ENCODE data around the gene C3orf49.

DNA sequence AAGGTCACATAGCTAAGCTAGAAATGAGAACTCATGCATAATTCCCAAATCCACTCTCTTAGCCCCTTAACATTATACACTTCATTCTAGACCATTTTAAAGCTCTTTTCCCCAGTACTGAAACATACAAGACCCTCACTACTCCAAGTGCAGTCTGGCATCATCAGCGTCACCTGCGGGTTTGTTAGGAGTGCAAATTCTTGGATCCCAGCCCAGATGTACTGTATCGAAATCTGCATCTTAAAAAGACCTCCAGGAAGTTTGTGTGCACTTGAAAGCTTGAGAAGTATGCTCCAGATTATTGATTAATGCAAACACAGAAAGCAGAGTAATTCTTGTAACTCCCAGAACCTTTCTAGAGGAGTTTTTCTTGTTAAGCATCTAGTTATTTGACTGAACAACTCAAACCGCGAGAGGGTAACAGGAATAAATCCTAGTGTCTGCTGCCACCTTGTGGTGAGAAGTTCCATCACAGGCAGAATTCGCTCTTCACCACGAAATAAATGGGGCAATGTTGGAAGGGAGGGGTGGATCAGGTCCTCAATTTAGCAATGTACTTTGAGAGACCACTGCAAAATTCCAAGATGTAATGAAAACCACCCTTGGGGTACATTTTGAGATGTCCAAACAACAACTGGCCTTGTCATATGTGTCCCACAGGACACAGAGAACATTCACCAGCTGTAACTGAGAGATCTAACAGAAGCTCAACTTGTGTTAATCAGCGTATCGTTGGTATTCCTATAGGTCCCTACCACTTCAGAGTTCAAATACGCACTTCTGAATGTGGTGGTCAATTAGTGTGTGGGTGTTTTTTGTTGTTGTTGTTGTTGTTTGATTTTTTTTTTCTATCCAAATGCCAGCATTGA is 583 bp upstream of the C3orf49 start:
- no peak for TF ChIP-seq EZH2 (IDR thresholded peaks at IDR 0.05)
- peak; percentile 93 for TF ChIP-seq CTCF (IDR thresholded peaks at IDR 0.05)
- no peak for TF ChIP-seq EZH2phosphoT487 (IDR thresholded peaks at IDR 0.05)
